Caco-2 (cell line): ENCODE data around the gene CCDC91. TPM values are rescaled to one million over a fixed set of nuclear protein-coding genes. Genes with fewer than 3 reads are reported as not detected.

ENCODE experiments used
- BruUV-seq: library from RNA; stranded (reverse); fragments of 400-500 nt; replicated peaks from 2 replicates; lab custom pipeline; 2021; lab: Mats Ljungman, UMichigan
- CTCF ChIA-PET: fragments of 300-600 bp; sonication (Branson Sonifier 250); formaldehyde crosslinking; loops from one replicate; lab custom pipeline; 2022; ENCODE audit warnings: antibody characterized with exemption; lab: Charles Lee
- POLR2A ChIA-PET: fragments of 300-600 bp; sonication (Branson Sonifier 250); formaldehyde crosslinking; loops from one replicate; lab custom pipeline; 2022; ENCODE audit warnings: antibody characterized with exemption; lab: Charles Lee
- DNase-seq, 2 experiments: peaks; one replicate each; pipeline versions ENCODE4 v3.0.0 to v3.0.0-alpha.2; 2020 to 2022
- H3K27me3 ChIP-seq: replicated peaks from 2 replicates; pipeline ENCODE4 v1.6.0; 2011; ENCODE audit warnings: low read length; ENCODE audit not compliant: control insufficient read depth, insufficient read depth
- H3K36me3 ChIP-seq: 2 replicates; pipeline ENCODE4 v1.5.1; 2011; ENCODE audit warnings: low read length; ENCODE audit not compliant: control insufficient read depth, insufficient read depth
- H3K4me1 ChIP-seq: fragments of 250-450 bp; sonication (Bioruptor Pico); 2 replicates; pipeline ENCODE4 v1.5.1; 2020; ENCODE audit warnings: mild to moderate bottlenecking
- H3K4me3 ChIP-seq: 2 replicates; pipeline ENCODE4 v1.5.1; 2011; ENCODE audit warnings: low read depth, mild to moderate bottlenecking, control low read depth, low read length
- H3K9me3 ChIP-seq: fragments of 250-450 bp; sonication (Bioruptor Pico); 2 replicates; pipeline ENCODE4 v1.5.1; 2020; ENCODE audit warnings: mild to moderate bottlenecking, moderate library complexity
- H3K27ac Mint-ChIP-seq: one replicate; pipeline ENCODE4 v1.8.0; 2022; ENCODE audit warnings: mixed read lengths; ENCODE audit not compliant: unreplicated experiment
- H3K27me3 Mint-ChIP-seq: one replicate; pipeline ENCODE4 v1.8.0; 2022; ENCODE audit warnings: mixed read lengths; ENCODE audit not compliant: insufficient read depth, unreplicated experiment
- H3K36me3 Mint-ChIP-seq: one replicate; pipeline ENCODE4 v1.8.0; 2022; ENCODE audit warnings: mild to moderate bottlenecking, mixed read lengths; ENCODE audit not compliant: insufficient read depth, unreplicated experiment
- H3K4me1 Mint-ChIP-seq: one replicate; pipeline ENCODE4 v1.8.0; 2022; ENCODE audit warnings: low read depth, mixed read lengths; ENCODE audit not compliant: unreplicated experiment
- H3K4me3 Mint-ChIP-seq: one replicate; pipeline ENCODE4 v1.8.0; 2022; ENCODE audit warnings: mild to moderate bottlenecking, moderate library complexity, mixed read lengths; ENCODE audit not compliant: unreplicated experiment
- H3K9me3 Mint-ChIP-seq: one replicate; pipeline ENCODE4 v1.8.0; 2022; ENCODE audit warnings: mixed read lengths; ENCODE audit not compliant: unreplicated experiment
- CTCF ChIP-seq, 2 experiments: fragments of 200-600 bp in 1 of 2; IDR thresholded peaks; 1 replicate in 1 of 2; 2 replicates in 1 of 2; pipeline versions ENCODE4 v1.5.1 to v1.8.0; 2011 to 2022; ENCODE audit warnings: antibody characterized with exemption in 1 of 2, control low read depth in 1 of 2, inconsistent platforms in 1 of 2, low read depth in 1 of 2, low read length in 1 of 2, mild to moderate bottlenecking in 1 of 2, moderate library complexity in 1 of 2; ENCODE audit not compliant: insufficient read depth in 1 of 2, severe bottlenecking in 1 of 2, unreplicated experiment in 1 of 2
- intact Hi-C: fragments of 100-400 bp; cut with micrococcal nuclease; formaldehyde crosslinking; loops from one replicate; pipeline ENCODE4 v1.10.0; 2022; ENCODE audit not compliant: unreplicated experiment
- total RNA-seq: library from RNA; stranded (reverse); gene quantifications from 2 replicates; pipeline ENCODE4 v1.2.3, GENCODE V29; 2022

The CCDC91 gene
- total RNA-seq, 1 experiment from 2014 or later = 21.6 TPM

GRCh38 chr12:28500373-28501024 lies 310.2 kb downstream of the CCDC91 start:
- TF ChIP-seq CTCF (IDR thresholded peaks at IDR 0.05; ENCODE audit: insufficient read depth in 1 of 2, low read depth in 1 of 2, low read length in 1 of 2, severe bottlenecking in 1 of 2, unreplicated experiment in 1 of 2) = no peak
- CTCF ChIA-PET = no interaction called here

GRCh38 chr12:28506271-28506670 lies 316.0 kb downstream of the CCDC91 start:
- BruUV-seq = no TSS peak
- no peaks in the 10 kb centered on the region for H3K27me3 Mint-ChIP-seq
- Histone ChIP-seq H3K27me3 (no peaks in the 10 kb centered on the region), H3K4me3 (no peak overlapping the region), H3K9me3 (0 out of 2 replicates have a peak, but pooled peaks cover 3% of the 10 kb centered on the region), H3K36me3 (no peaks in the 10 kb centered on the region), H3K4me1 (no peaks in the 10 kb centered on the region)
- no peak for TF ChIP-seq CTCF (IDR thresholded peaks at IDR 0.05; ENCODE audit: insufficient read depth in 1 of 2, low read depth in 1 of 2, low read length in 1 of 2, severe bottlenecking in 1 of 2, unreplicated experiment in 1 of 2)
- H3K4me3 Mint-ChIP-seq = no peak overlapping the region
- no peaks in the 10 kb centered on the region for H3K36me3 Mint-ChIP-seq
- intact Hi-C loops = no loop called here
- H3K4me1 Mint-ChIP-seq = no peaks in the 10 kb centered on the region
- ChIA-PET POLR2A (no interaction called here), CTCF (no interaction called here)
- H3K9me3 Mint-ChIP-seq = no peaks in the 10 kb centered on the region
- no peak overlapping the region for H3K27ac Mint-ChIP-seq
- no peak for DNase-seq

More at GRCh38 chr12:28500373-28501024, 310.2 kb downstream of the CCDC91 start:
- H3K4me3 ChIP-seq = no peak overlapping the region
- H3K27me3 ChIP-seq = no peaks in the 10 kb centered on the region
- intact Hi-C loops = no loop called here
- BruUV-seq = no TSS peak
- peaks cover 25% of the 10 kb centered on the region for H3K4me1 ChIP-seq
- H3K4me1 Mint-ChIP-seq = peaks cover 13% of the 10 kb centered on the region
- H3K36me3 ChIP-seq = no peaks in the 10 kb centered on the region
- DNase-seq = no peak
- H3K27me3 Mint-ChIP-seq = no peaks in the 10 kb centered on the region
- H3K27ac Mint-ChIP-seq = no peak overlapping the region
- H3K9me3 Mint-ChIP-seq = no peaks in the 10 kb centered on the region
- POLR2A ChIA-PET = no interaction called here
- H3K36me3 Mint-ChIP-seq = no peaks in the 10 kb centered on the region
- no peak overlapping the region for H3K4me3 Mint-ChIP-seq
- H3K9me3 ChIP-seq = peaks cover 3% of the 10 kb centered on the region; the same call in 1 of the 2 replicates

- intact Hi-C loops = no loop called here
- H3K27me3 ChIP-seq = no peaks in the 10 kb centered on the region
- 0 out of 2 replicates have a peak, but pooled peaks cover 2% of the 10 kb centered on the region for H3K9me3 ChIP-seq
- H3K27me3 Mint-ChIP-seq = no peaks in the 10 kb centered on the region
- BruUV-seq = no TSS peak
- no peaks in the 10 kb centered on the region for H3K4me1 Mint-ChIP-seq
- DNase-seq = no peak
- H3K9me3 Mint-ChIP-seq = no peaks in the 10 kb centered on the region
- CTCF ChIA-PET = no interaction called here
- H3K4me3 ChIP-seq = no peak overlapping the region
- no peaks in the 10 kb centered on the region for H3K36me3 ChIP-seq
- POLR2A ChIA-PET = no interaction called here
- H3K4me3 Mint-ChIP-seq = no peak overlapping the region
- no peak overlapping the region for H3K27ac Mint-ChIP-seq
- H3K4me1 ChIP-seq = no peaks in the 10 kb centered on the region
- H3K36me3 Mint-ChIP-seq = no peaks in the 10 kb centered on the region
- no peak for TF ChIP-seq CTCF (IDR thresholded peaks at IDR 0.05; ENCODE audit: insufficient read depth in 1 of 2, low read depth in 1 of 2, low read length in 1 of 2, severe bottlenecking in 1 of 2, unreplicated experiment in 1 of 2)
These were observed 316.8 kb downstream of the CCDC91 start for GRCh38 chr12:28507033-28507432.
